ENCODE measurements around the gene MBNL3.

Gene MBNL3

GRCh38 chrX:132488819-132489577 is at the start of gene MBNL3:
Gene MBNL3, minus strand, starts transcription at chrX:132489038. Its CDS starts 49,427 bp downstream, at chrX:132439611.
- FAIRE-seq = no peak

- no peak for FAIRE-seq
Observed at GRCh38 chrX:132533409-132533808, 44.6 kb upstream of the MBNL3 start.

GRCh38 chrX:132532913-132533312 is 44.1 kb upstream of the MBNL3 start:
- no peak for FAIRE-seq

- FAIRE-seq = no peak
Observed at GRCh38 chrX:132532097-132532496, 43.3 kb upstream of the MBNL3 start.

- FAIRE-seq = no peak
Observed at GRCh38 chrX:132520792-132521191, 32.0 kb upstream of the MBNL3 start.

GRCh38 chrX:132520213-132520612 is 31.4 kb upstream of the MBNL3 start:
- no peak for FAIRE-seq

GRCh38 chrX:132518401-132518800 is 29.6 kb upstream of the MBNL3 start:
- no peak for FAIRE-seq

GRCh38 chrX:132508834-132509233 is 20.0 kb upstream of the MBNL3 start:
- FAIRE-seq = no peak

GRCh38 chrX:132505116-132505515 is 16.3 kb upstream of the MBNL3 start:
- no peak for FAIRE-seq

GRCh38 chrX:132504417-132504816 is 15.6 kb upstream of the MBNL3 start:
- FAIRE-seq = no peak

GRCh38 chrX:132501606-132502005 is 12.8 kb upstream of the MBNL3 start:
- FAIRE-seq = no peak

- FAIRE-seq = no peak
Observed at GRCh38 chrX:132497432-132497831, 8.6 kb upstream of the MBNL3 start.

GRCh38 chrX:132493095-132493494 is 4.3 kb upstream of the MBNL3 start:
- no peak for FAIRE-seq

GRCh38 chrX:132491191-132491590 is 2.4 kb upstream of the MBNL3 start:
- FAIRE-seq = no peak

- FAIRE-seq = no peak
Observed at GRCh38 chrX:132489578-132490419, 961 bp upstream of the MBNL3 start.

GRCh38 chrX:132488180-132488705 is 595 bp downstream of the MBNL3 start:
- FAIRE-seq = no peak

GRCh38 chrX:132486599-132487178 is 2.1 kb downstream of the MBNL3 start:
- no peak for FAIRE-seq

GRCh38 chrX:132483951-132484350 is 4.9 kb downstream of the MBNL3 start:
- FAIRE-seq = no peak

GRCh38 chrX:132483488-132483887 is 5.3 kb downstream of the MBNL3 start:
- no peak for FAIRE-seq

- FAIRE-seq = no peak
Observed at GRCh38 chrX:132482632-132483031, 6.2 kb downstream of the MBNL3 start.

GRCh38 chrX:132481449-132481848 is 7.4 kb downstream of the MBNL3 start:
- no peak for FAIRE-seq

GRCh38 chrX:132480581-132481203 is 8.1 kb downstream of the MBNL3 start:
- FAIRE-seq = no peak
